Left lung (tissue), 10 donors: ENCODE data around the gene FIZ1. TPM values are rescaled to one million over a fixed set of nuclear protein-coding genes. Genes with fewer than 3 reads are reported as not detected.
A peak's percentile ranks its signal among the peaks of the same experiment; 100 is the strongest.

Experiments
- ATAC-seq: fragments of 200-7000 bp; cut with Tn5 transposase; one replicate; pipeline ENCODE4 v1.9.1; 2020; ENCODE audit warnings: moderate library complexity
- DNase-seq, 4 donors: peaks; one replicate each; pipeline ENCODE4 v3.0.0-alpha.2; 2013 to 2020
- H3K27ac ChIP-seq, 2 donors: fragments of 200-600 bp; sonication (generic) in 1 of 2; one replicate each; pipeline versions ENCODE4 v1.5.0 to v1.8.0; 2020 to 2021
- H3K27me3 ChIP-seq, 2 donors: fragments of 200-600 bp; sonication (generic) in 1 of 2; one replicate each; pipeline versions ENCODE4 v1.5.0 to v1.8.0; 2020 to 2021
- H3K36me3 ChIP-seq, 2 donors: fragments of 200-600 bp; sonication (generic) in 1 of 2; one replicate each; pipeline versions ENCODE4 v1.5.0 to v1.8.0; 2020 to 2021
- H3K4me1 ChIP-seq, 2 donors: fragments of 200-600 bp; one replicate each; pipeline ENCODE4 v1.8.0; 2021
- H3K4me3 ChIP-seq, 2 donors: fragments of 200-600 bp; sonication (generic) in 1 of 2; one replicate each; pipeline versions ENCODE4 v1.5.0 to v1.8.0; 2020 to 2021; ENCODE audit warnings: mild to moderate bottlenecking in 1 of 2
- H3K9me3 ChIP-seq, 2 donors: fragments of 200-600 bp; sonication (generic) in 1 of 2; one replicate each; pipeline versions ENCODE4 v1.5.0 to v1.8.0; 2020 to 2021
- intact Hi-C, 2 donors: fragments of 100-400 bp; cut with DNase I; formaldehyde crosslinking; loops; one replicate each; pipeline versions ENCODE4 v1.11.2 to v1.14.2; 2022
- polyA plus RNA-seq, 6 donors: library from polyadenylated mRNA; unstranded; fragments of 120-200 nt; gene quantifications; one replicate each; pipeline ENCODE4 v1.2.1, GENCODE V29; 2013; ENCODE audit not compliant: insufficient read length in 6 of 6
- total RNA-seq, 2 donors: library from RNA; stranded (reverse); fragmentation: NEBNext Ultra II Directional; extraction: Animal tissue kit (Norgen Biotek cat#: 25700); gene quantifications; one replicate each; pipeline ENCODE4 v1.2.1, GENCODE V29; 2021
- TF ChIP-seq, protein P1 (sequence below), 2 donors: fragments of 200-600 bp; sonication (generic) in 1 of 2; IDR thresholded peaks; one replicate each; pipeline versions ENCODE4 v1.5.0 to v1.8.0; 2021; ENCODE audit warnings: antibody characterized with exemption in 2 of 2
- donor health status: DM: no; HTN: yes; CAD: no.
- donor health status: DM: no; HTN: no; CAD: no.

FIZ1 gene
- total and polyA plus RNA-seq, 8 donors: 11.0 to 22.6 (median 17.6) TPM

DNA sequence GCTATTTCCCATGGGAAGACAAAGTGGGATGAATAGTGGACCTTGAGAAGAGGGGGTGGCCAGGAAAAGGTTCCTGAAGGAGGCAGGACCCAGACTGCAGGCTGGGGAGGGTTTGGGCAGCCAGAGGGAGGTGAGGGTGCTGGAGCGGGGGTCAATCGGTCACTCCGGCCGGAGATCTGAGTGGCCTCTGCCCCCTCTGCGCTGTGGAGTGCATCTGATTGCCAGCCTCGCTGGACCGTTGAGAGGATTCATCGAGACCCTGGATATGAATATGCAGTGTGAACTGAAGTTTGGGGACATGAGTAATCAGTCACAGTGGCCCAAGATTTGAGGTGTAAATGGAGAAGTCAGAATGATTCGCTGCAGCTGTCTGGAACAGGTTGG lies 36.0 kb upstream of the FIZ1 start:
- H3K4me1 ChIP-seq: peaks cover 14 to 60% of the 10 kb centered on the region in 2 donors
- no peak for ATAC-seq
- TF ChIP-seq, protein P1, sequence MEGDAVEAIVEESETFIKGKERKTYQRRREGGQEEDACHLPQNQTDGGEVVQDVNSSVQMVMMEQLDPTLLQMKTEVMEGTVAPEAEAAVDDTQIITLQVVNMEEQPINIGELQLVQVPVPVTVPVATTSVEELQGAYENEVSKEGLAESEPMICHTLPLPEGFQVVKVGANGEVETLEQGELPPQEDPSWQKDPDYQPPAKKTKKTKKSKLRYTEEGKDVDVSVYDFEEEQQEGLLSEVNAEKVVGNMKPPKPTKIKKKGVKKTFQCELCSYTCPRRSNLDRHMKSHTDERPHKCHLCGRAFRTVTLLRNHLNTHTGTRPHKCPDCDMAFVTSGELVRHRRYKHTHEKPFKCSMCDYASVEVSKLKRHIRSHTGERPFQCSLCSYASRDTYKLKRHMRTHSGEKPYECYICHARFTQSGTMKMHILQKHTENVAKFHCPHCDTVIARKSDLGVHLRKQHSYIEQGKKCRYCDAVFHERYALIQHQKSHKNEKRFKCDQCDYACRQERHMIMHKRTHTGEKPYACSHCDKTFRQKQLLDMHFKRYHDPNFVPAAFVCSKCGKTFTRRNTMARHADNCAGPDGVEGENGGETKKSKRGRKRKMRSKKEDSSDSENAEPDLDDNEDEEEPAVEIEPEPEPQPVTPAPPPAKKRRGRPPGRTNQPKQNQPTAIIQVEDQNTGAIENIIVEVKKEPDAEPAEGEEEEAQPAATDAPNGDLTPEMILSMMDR (IDR thresholded peaks at IDR 0.05): no peak
- peak in 1 of 4 donors; percentile 70 for DNase-seq
- H3K9me3 ChIP-seq: no peaks in the 10 kb centered on the region
- H3K4me3 ChIP-seq: peak overlapping the region; percentile 76 to 87
- intact Hi-C loops: no loop called here
- no peaks in the 10 kb centered on the region for H3K36me3 ChIP-seq
- H3K27ac ChIP-seq: peak overlapping the region; percentile 84 to 95
- H3K27me3 ChIP-seq: no peaks in the 10 kb centered on the region

DNA sequence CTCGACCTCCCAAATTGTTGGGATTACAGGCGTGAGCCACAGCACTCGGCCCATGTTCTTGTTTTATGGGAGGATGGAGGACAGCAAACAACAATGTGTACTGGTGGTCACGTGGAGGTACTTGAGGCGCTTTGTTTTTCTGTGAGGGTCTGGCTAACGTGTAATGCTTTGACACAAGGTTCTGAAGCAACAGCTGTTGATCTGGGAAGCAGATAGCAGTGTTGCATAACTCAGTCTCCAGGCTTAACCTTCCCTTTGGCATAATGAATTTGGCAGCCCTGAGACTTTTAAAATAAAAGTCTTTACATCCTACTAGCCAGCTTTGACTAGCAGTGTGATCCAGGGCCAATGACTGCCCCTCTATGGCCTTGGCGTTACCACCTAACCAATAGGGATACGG lies 34.5 kb upstream of the FIZ1 start:
- intact Hi-C loops: no loop called here
- H3K36me3 ChIP-seq: no peaks in the 10 kb centered on the region
- H3K27ac ChIP-seq: peak overlapping the region; percentile 84 to 95
- ATAC-seq (no peak), DNase-seq (peak in 1 of 4 donors; percentile 41)
- H3K9me3 ChIP-seq: no peaks in the 10 kb centered on the region
- no peaks in the 10 kb centered on the region for H3K27me3 ChIP-seq
- peak overlapping the region in 1 of 2 donors; percentile 87 for H3K4me3 ChIP-seq
- peaks cover 8 to 47% of the 10 kb centered on the region in 2 donors for H3K4me1 ChIP-seq
- TF ChIP-seq, protein P1 (IDR thresholded peaks at IDR 0.05): no peak

DNA sequence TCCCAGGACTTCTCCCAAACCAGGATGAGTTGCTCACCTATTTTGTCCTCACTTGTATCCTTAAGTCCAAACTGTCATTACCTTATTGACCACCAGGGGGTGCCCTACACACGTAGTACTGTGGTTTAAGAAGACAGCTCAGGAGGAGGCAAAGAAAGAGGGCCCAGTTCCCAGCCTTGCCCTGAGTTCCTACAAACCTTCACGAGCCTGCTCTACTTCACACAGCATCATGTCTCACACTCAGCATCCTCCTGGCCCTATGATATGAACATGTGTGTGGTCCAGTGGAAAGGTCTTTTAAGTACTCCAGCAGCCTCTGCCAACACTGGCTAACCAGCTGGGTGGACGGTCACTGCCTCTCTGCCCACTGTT lies 33.1 kb upstream of the FIZ1 start:
- peak; percentile 88 for ATAC-seq
- H3K27me3 ChIP-seq: no peaks in the 10 kb centered on the region
- TF ChIP-seq, protein P1 (IDR thresholded peaks at IDR 0.05): peak; percentile 86 to 90
- no peak overlapping the region for H3K4me3 ChIP-seq
- DNase-seq: peak in 3 of 4 donors; percentile 79 to 92 (median 80)
- H3K36me3 ChIP-seq: no peaks in the 10 kb centered on the region
- intact Hi-C loops: no loop called here
- no peaks in the 10 kb centered on the region for H3K9me3 ChIP-seq
- peaks cover 8 to 40% of the 10 kb centered on the region in 2 donors for H3K4me1 ChIP-seq
- H3K27ac ChIP-seq: no peak overlapping the region

DNA sequence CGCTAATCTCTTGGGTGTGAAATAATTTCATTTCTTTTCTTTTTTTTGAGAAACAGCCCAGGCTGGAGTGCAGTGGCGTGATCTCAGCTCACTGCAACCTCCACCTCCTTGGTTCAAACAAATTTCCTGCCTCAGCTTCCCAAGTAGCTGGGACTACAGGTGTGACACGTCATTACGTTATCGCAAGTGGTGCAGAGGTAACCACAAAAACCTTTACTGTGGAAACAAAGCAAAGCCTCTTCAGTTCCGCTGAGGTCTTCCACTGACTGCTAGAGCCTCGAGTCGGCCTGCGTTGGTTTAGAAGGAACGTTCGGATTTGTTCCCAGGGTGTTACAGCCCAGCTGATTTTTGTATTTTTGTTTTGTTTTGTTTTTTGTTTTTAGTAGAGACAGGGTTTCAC lies 27.0 kb upstream of the FIZ1 start:
- no peak for DNase-seq
- Histone ChIP-seq H3K4me1 (peaks cover 3 to 25% of the 10 kb centered on the region in 2 donors), H3K9me3 (no peaks in the 10 kb centered on the region), H3K36me3 (peaks cover 0 to 9% of the 10 kb centered on the region in 2 donors), H3K4me3 (no peak overlapping the region), H3K27ac (no peak overlapping the region), H3K27me3 (no peaks in the 10 kb centered on the region)
- intact Hi-C loops: no loop called here
- no peak for ATAC-seq
- TF ChIP-seq, protein P1 (IDR thresholded peaks at IDR 0.05): no peak

DNA sequence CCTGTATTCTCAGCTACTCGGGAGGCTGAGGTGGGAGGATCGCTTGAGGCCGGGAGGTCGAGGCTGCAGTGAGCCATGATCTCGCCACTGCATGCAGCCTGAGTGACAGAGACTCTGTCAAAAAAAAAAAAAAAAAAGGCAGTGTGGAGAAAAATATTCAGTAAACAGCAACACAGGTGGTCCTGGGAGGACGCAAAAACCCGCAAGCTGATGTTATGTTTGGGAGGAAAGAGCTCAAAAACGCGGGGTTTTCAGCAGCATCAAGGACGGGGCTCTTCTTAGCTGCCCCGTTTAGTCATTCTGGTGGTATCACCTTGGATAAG lies 25.6 kb upstream of the FIZ1 start:
- intact Hi-C loops: no loop called here
- peak overlapping the region; percentile 30 to 45 for H3K4me3 ChIP-seq
- H3K27ac ChIP-seq: peak overlapping the region in 1 of 2 donors; percentile 88
- peaks cover 3 to 38% of the 10 kb centered on the region in 2 donors for H3K4me1 ChIP-seq
- no peaks in the 10 kb centered on the region for H3K9me3 ChIP-seq
- ATAC-seq (no peak), DNase-seq (peak in 1 of 4 donors; percentile 67)
- TF ChIP-seq, protein P1 (IDR thresholded peaks at IDR 0.05): no peak
- H3K36me3 ChIP-seq: peaks cover 0 to 9% of the 10 kb centered on the region in 2 donors
- no peaks in the 10 kb centered on the region for H3K27me3 ChIP-seq
